Thyroid gland (tissue), 4 donors: ENCODE measurements around the gene PAPPA2.

Experiments used
- POLR2A ChIP-seq, 2 donors: fragments of 450-650 bp; IDR thresholded peaks; one replicate each; pipeline ENCODE4 v1.6.1; 2017; ENCODE audit warnings: antibody characterized with exemption in 2 of 2, mild to moderate bottlenecking in 2 of 2, moderate library complexity in 1 of 2
- TF ChIP-seq, protein P1 (sequence below), 6 experiments: fragments of 200-600 bp in 3 of 6; fragments of 450-650 bp in 3 of 6; sonication (generic) in 3 of 6; IDR thresholded peaks; one replicate each; pipeline ENCODE4 v1.5.1; 2016 to 2019; ENCODE audit warnings: antibody characterized with exemption in 6 of 6, mild to moderate bottlenecking in 2 of 6, inconsistent platforms in 1 of 6, moderate library complexity in 1 of 6

DNA sequence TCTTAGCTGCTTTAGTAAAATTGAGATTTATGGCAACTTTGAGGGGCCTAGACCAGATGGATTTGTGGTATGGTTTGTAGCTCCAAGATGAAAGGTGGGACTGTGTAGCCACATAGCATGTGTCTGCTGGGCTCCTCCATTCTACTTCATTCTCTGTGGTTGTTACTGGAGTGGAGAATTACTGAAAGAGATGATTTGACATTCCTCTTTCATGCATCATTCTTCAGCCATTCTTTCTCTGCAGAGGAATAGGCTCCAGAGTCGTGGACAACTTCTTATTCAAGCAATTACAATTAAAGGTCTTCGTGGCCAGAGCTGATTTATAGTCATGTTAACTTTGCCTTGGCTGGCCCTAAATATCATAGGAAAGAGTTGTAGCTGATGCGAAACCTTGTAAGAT is 328.9 kb downstream of the PAPPA2 start:
- TF ChIP-seq, protein P1, sequence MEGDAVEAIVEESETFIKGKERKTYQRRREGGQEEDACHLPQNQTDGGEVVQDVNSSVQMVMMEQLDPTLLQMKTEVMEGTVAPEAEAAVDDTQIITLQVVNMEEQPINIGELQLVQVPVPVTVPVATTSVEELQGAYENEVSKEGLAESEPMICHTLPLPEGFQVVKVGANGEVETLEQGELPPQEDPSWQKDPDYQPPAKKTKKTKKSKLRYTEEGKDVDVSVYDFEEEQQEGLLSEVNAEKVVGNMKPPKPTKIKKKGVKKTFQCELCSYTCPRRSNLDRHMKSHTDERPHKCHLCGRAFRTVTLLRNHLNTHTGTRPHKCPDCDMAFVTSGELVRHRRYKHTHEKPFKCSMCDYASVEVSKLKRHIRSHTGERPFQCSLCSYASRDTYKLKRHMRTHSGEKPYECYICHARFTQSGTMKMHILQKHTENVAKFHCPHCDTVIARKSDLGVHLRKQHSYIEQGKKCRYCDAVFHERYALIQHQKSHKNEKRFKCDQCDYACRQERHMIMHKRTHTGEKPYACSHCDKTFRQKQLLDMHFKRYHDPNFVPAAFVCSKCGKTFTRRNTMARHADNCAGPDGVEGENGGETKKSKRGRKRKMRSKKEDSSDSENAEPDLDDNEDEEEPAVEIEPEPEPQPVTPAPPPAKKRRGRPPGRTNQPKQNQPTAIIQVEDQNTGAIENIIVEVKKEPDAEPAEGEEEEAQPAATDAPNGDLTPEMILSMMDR (IDR thresholded peaks at IDR 0.05) = no peak
- no peak for TF ChIP-seq POLR2A (IDR thresholded peaks at IDR 0.05)
